Measurements from ENCODE around the gene DLAT.
"Not testable (repeated sequence)": the region's sequence is repeated elsewhere in the genome, so short reads cannot be mapped to it uniquely, and the experiment has no call there.

DLAT gene

GRCh38 chr11:112048256-112048655 is 23.0 kb downstream of the DLAT start:
- not testable (repeated sequence) for H3K9ac ChIP-seq (ENCODE audit: low read length); H3K36me3 ChIP-seq (ENCODE audit: control insufficient read depth, insufficient read depth, low read length); H2BK5ac ChIP-seq (ENCODE audit: low read length); H3K4me1 ChIP-seq (ENCODE audit: control insufficient read depth, low read depth, low read length); H3K27me3 ChIP-seq (ENCODE audit: insufficient read depth, low read length, poor library complexity); H4K8ac ChIP-seq (ENCODE audit: low read depth, low read length); H2AK5ac ChIP-seq (ENCODE audit: low read length); H3K4me3 ChIP-seq (ENCODE audit: low read length); H3K4ac ChIP-seq (ENCODE audit: low read depth, low read length); DNase-seq; H3K56ac ChIP-seq (ENCODE audit: low read length); H2BK120ac ChIP-seq (ENCODE audit: low read depth, low read length); H3K18ac ChIP-seq (ENCODE audit: low read length); H3K79me2 ChIP-seq (ENCODE audit: control insufficient read depth, insufficient read depth, low read length); H3K27ac ChIP-seq (ENCODE audit: low read depth, low read length); H3K23ac ChIP-seq (ENCODE audit: low read length); H3K4me2 ChIP-seq (ENCODE audit: low read length); H4K5ac ChIP-seq (ENCODE audit: low read length); H3K79me1 ChIP-seq (ENCODE audit: low read length); H2BK15ac ChIP-seq (replicated peaks; ENCODE audit: low read depth)
- WGBS (ENCODE audit: extremely low coverage, insufficient coverage, low lambda C conversion rate), result no CpG with 5 or more reads among the region's 3 CpGs

GRCh38 chr11:112049777-112050176 is 24.6 kb downstream of the DLAT start:
- Histone ChIP-seq H3K4me1 (ENCODE audit: control insufficient read depth, low read depth, low read length) (no peaks in the 10 kb centered on the region), H3K18ac (ENCODE audit: low read length) (no peak overlapping the region), H2BK15ac (replicated peaks; ENCODE audit: low read depth) (no peak overlapping the region), H4K5ac (ENCODE audit: low read length) (no peak overlapping the region), H2BK5ac (ENCODE audit: low read length) (no peak overlapping the region), H3K27ac (ENCODE audit: low read depth, low read length) (no peak overlapping the region), H3K23ac (ENCODE audit: low read length) (no peak overlapping the region), H3K56ac (ENCODE audit: low read length) (no peak overlapping the region), H3K27me3 (ENCODE audit: insufficient read depth, low read length, poor library complexity) (no peaks in the 10 kb centered on the region), H3K4me3 (ENCODE audit: low read length) (no peak overlapping the region), H3K9ac (ENCODE audit: low read length) (no peak overlapping the region), H3K4ac (ENCODE audit: low read depth, low read length) (no peak overlapping the region), H3K36me3 (ENCODE audit: control insufficient read depth, insufficient read depth, low read length) (no peaks in the 10 kb centered on the region), H3K79me2 (ENCODE audit: control insufficient read depth, insufficient read depth, low read length) (no peaks in the 10 kb centered on the region), H4K8ac (ENCODE audit: low read depth, low read length) (no peak overlapping the region), H3K4me2 (ENCODE audit: low read length) (no peak overlapping the region), H2BK120ac (ENCODE audit: low read depth, low read length) (no peak overlapping the region), H2AK5ac (ENCODE audit: low read length) (no peak overlapping the region), H3K79me1 (ENCODE audit: low read length) (no peaks in the 10 kb centered on the region)
- WGBS (ENCODE audit: extremely low coverage, insufficient coverage, low lambda C conversion rate), result no CpG with 5 or more reads among the region's 2 CpGs
- no peak for DNase-seq

DNA sequence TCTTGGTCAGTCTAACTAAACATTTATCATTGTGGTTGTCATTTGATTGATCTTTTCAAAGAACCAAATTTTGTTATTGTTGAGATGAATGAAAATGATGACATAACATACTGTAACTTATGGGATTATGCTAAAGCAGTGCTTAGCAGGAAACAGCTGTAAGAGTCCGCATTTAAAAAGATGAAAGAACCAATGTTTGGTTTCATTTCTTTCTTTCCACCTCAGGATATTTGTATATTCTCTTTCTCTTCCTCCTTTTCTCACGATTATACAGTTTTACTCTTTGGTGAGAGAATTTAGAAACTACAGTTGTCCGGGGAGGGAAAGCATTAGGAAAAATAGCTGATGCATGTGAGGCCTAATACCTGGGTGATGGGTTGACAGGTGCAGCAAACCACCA is 25.5 kb downstream of the DLAT start:
- no peak overlapping the region for H3K4me2 ChIP-seq (ENCODE audit: low read length)
- no peaks in the 10 kb centered on the region for H3K4me1 ChIP-seq (ENCODE audit: control insufficient read depth, low read depth, low read length)
- no peak overlapping the region for H2AK5ac ChIP-seq (ENCODE audit: low read length)
- no peak overlapping the region for H3K9ac ChIP-seq (ENCODE audit: low read length)
- no peak overlapping the region for H3K4me3 ChIP-seq (ENCODE audit: low read length)
- no peak overlapping the region for H4K8ac ChIP-seq (ENCODE audit: low read depth, low read length)
- H2BK15ac ChIP-seq (replicated peaks; ENCODE audit: low read depth), result no peak overlapping the region
- no peaks in the 10 kb centered on the region for H3K27me3 ChIP-seq (ENCODE audit: insufficient read depth, low read length, poor library complexity)
- DNase-seq, result no peak
- no peak overlapping the region for H3K23ac ChIP-seq (ENCODE audit: low read length)
- H4K5ac ChIP-seq (ENCODE audit: low read length), result no peak overlapping the region
- no peak overlapping the region for H3K4ac ChIP-seq (ENCODE audit: low read depth, low read length)
- H3K36me3 ChIP-seq (ENCODE audit: control insufficient read depth, insufficient read depth, low read length), result no peaks in the 10 kb centered on the region
- no peak overlapping the region for H2BK120ac ChIP-seq (ENCODE audit: low read depth, low read length)
- no peak overlapping the region for H3K27ac ChIP-seq (ENCODE audit: low read depth, low read length)
- no peak overlapping the region for H3K56ac ChIP-seq (ENCODE audit: low read length)
- H3K79me1 ChIP-seq (ENCODE audit: low read length), result no peaks in the 10 kb centered on the region
- H2BK5ac ChIP-seq (ENCODE audit: low read length), result no peak overlapping the region
- WGBS (ENCODE audit: extremely low coverage, insufficient coverage, low lambda C conversion rate), result no CpG with 5 or more reads among the region's 3 CpGs
- no peak overlapping the region for H3K18ac ChIP-seq (ENCODE audit: low read length)
- no peaks in the 10 kb centered on the region for H3K79me2 ChIP-seq (ENCODE audit: control insufficient read depth, insufficient read depth, low read length)

- Histone ChIP-seq H3K4ac (ENCODE audit: low read depth, low read length) (no peak overlapping the region), H3K4me3 (ENCODE audit: low read length) (no peak overlapping the region), H2BK5ac (ENCODE audit: low read length) (no peak overlapping the region), H3K4me2 (ENCODE audit: low read length) (no peak overlapping the region), H2AK5ac (ENCODE audit: low read length) (no peak overlapping the region), H2BK15ac (replicated peaks; ENCODE audit: low read depth) (no peak overlapping the region), H3K4me1 (ENCODE audit: control insufficient read depth, low read depth, low read length) (no peaks in the 10 kb centered on the region), H3K56ac (ENCODE audit: low read length) (no peak overlapping the region), H3K9ac (ENCODE audit: low read length) (no peak overlapping the region), H3K79me1 (ENCODE audit: low read length) (no peaks in the 10 kb centered on the region), H4K8ac (ENCODE audit: low read depth, low read length) (no peak overlapping the region), H3K27me3 (ENCODE audit: insufficient read depth, low read length, poor library complexity) (no peaks in the 10 kb centered on the region), H3K18ac (ENCODE audit: low read length) (no peak overlapping the region), H3K27ac (ENCODE audit: low read depth, low read length) (no peak overlapping the region), H3K23ac (ENCODE audit: low read length) (no peak overlapping the region), H3K79me2 (ENCODE audit: control insufficient read depth, insufficient read depth, low read length) (no peaks in the 10 kb centered on the region), H3K36me3 (ENCODE audit: control insufficient read depth, insufficient read depth, low read length) (peaks cover 1% of the 10 kb centered on the region), H2BK120ac (ENCODE audit: low read depth, low read length) (no peak overlapping the region), H4K5ac (ENCODE audit: low read length) (no peak overlapping the region)
- DNase-seq, result no peak
- no CpG with 5 or more reads among the region's 3 CpGs for WGBS (ENCODE audit: extremely low coverage, insufficient coverage, low lambda C conversion rate)
Observed at GRCh38 chr11:112051768-112052167, 26.6 kb downstream of the DLAT start.

DNA sequence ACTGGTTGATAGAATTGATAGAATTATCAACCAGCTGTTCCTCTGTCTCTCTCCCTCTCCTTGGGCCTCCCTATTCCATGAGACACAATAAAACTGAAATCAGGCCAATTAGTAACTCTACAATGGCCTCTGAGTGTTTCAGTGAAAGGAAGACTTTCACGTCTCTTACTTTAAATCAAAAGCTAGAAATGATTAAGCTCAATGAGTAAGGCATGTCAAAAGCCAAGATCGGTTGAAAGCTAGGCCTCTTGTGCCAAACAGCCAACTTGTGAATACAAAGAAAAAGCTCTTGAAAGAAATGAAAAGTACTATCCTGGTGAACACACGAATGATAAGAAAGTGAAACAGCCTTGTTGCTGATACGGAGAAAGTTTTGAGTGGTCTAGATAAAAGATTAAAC is 32.0 kb downstream of the DLAT start:
- Histone ChIP-seq H2AK5ac (ENCODE audit: low read length) (no peak overlapping the region), H3K36me3 (ENCODE audit: control insufficient read depth, insufficient read depth, low read length) (peaks cover 6% of the 10 kb centered on the region), H3K4me1 (ENCODE audit: control insufficient read depth, low read depth, low read length) (no peaks in the 10 kb centered on the region), H3K4me3 (ENCODE audit: low read length) (no peak overlapping the region), H3K27ac (ENCODE audit: low read depth, low read length) (no peak overlapping the region), H3K56ac (ENCODE audit: low read length) (no peak overlapping the region), H3K4me2 (ENCODE audit: low read length) (no peak overlapping the region), H3K4ac (ENCODE audit: low read depth, low read length) (no peak overlapping the region), H3K79me1 (ENCODE audit: low read length) (no peaks in the 10 kb centered on the region), H3K23ac (ENCODE audit: low read length) (no peak overlapping the region), H3K27me3 (ENCODE audit: insufficient read depth, low read length, poor library complexity) (no peaks in the 10 kb centered on the region), H3K18ac (ENCODE audit: low read length) (no peak overlapping the region), H2BK120ac (ENCODE audit: low read depth, low read length) (no peak overlapping the region), H2BK5ac (ENCODE audit: low read length) (no peak overlapping the region), H4K8ac (ENCODE audit: low read depth, low read length) (no peak overlapping the region), H4K5ac (ENCODE audit: low read length) (no peak overlapping the region), H3K9ac (ENCODE audit: low read length) (no peak overlapping the region), H3K79me2 (ENCODE audit: control insufficient read depth, insufficient read depth, low read length) (no peaks in the 10 kb centered on the region), H2BK15ac (replicated peaks; ENCODE audit: low read depth) (no peak overlapping the region)
- no CpG with 5 or more reads among the region's 4 CpGs for WGBS (ENCODE audit: extremely low coverage, insufficient coverage, low lambda C conversion rate)
- no peak for DNase-seq

GRCh38 chr11:112058103-112058502 is 32.9 kb downstream of the DLAT start:
- Histone ChIP-seq H3K56ac (ENCODE audit: low read length) (no peak overlapping the region), H3K4me3 (ENCODE audit: low read length) (no peak overlapping the region), H2BK120ac (ENCODE audit: low read depth, low read length) (no peak overlapping the region), H4K5ac (ENCODE audit: low read length) (no peak overlapping the region), H3K18ac (ENCODE audit: low read length) (no peak overlapping the region), H3K27ac (ENCODE audit: low read depth, low read length) (no peak overlapping the region), H3K9ac (ENCODE audit: low read length) (no peak overlapping the region), H2BK5ac (ENCODE audit: low read length) (no peak overlapping the region), H3K27me3 (ENCODE audit: insufficient read depth, low read length, poor library complexity) (no peaks in the 10 kb centered on the region), H3K79me2 (ENCODE audit: control insufficient read depth, insufficient read depth, low read length) (no peaks in the 10 kb centered on the region), H3K23ac (ENCODE audit: low read length) (no peak overlapping the region), H3K4me2 (ENCODE audit: low read length) (no peak overlapping the region), H3K36me3 (ENCODE audit: control insufficient read depth, insufficient read depth, low read length) (peaks cover 6% of the 10 kb centered on the region), H3K4me1 (ENCODE audit: control insufficient read depth, low read depth, low read length) (no peaks in the 10 kb centered on the region), H2AK5ac (ENCODE audit: low read length) (no peak overlapping the region), H3K4ac (ENCODE audit: low read depth, low read length) (no peak overlapping the region), H2BK15ac (replicated peaks; ENCODE audit: low read depth) (no peak overlapping the region), H4K8ac (ENCODE audit: low read depth, low read length) (no peak overlapping the region), H3K79me1 (ENCODE audit: low read length) (no peaks in the 10 kb centered on the region)
- no peak for DNase-seq
- WGBS (ENCODE audit: extremely low coverage, insufficient coverage, low lambda C conversion rate), result no CpG with 5 or more reads among the region's 1 CpG
